Neural progenitor cell (in vitro differentiated cells): ENCODE results near the gene TMEM242. TPM values are rescaled to one million over a fixed set of nuclear protein-coding genes. Genes with fewer than 3 reads are reported as not detected.

ENCODE experiments used
- DNase-seq: peaks from one replicate; pipeline ENCODE4 v3.0.0-alpha.2; 2016; ENCODE audit warnings: low spot score
- H2AFZ ChIP-seq: fragments of 200-600 bp; sonication (generic); replicated peaks from 2 replicates; pipeline ENCODE4 v1.6.1; 2016; ENCODE audit warnings: antibody characterized with exemption
- H3F3A ChIP-seq: fragments of 200-600 bp; sonication (generic); 2 replicates; pipeline ENCODE4 v1.6.1; 2016; ENCODE audit warnings: antibody characterized with exemption, low read depth
- H3K27ac ChIP-seq: fragments of 200-600 bp; sonication (generic); 2 replicates; pipeline ENCODE4 v1.5.1; 2016; ENCODE audit warnings: mild to moderate bottlenecking
- H3K27me3 ChIP-seq: fragments of 200-600 bp; sonication (generic); 2 replicates; pipeline ENCODE4 v1.6.1; 2016; ENCODE audit warnings: mild to moderate bottlenecking, moderate library complexity
- H3K36me3 ChIP-seq: fragments of 200-600 bp; sonication (generic); 2 replicates; pipeline ENCODE4 v1.5.1; 2016
- H3K4me1 ChIP-seq: fragments of 200-600 bp; sonication (generic); 2 replicates; pipeline ENCODE4 v1.6.1; 2016; ENCODE audit warnings: mixed run types
- H3K4me2 ChIP-seq: fragments of 200-600 bp; sonication (generic); 2 replicates; pipeline ENCODE4 v1.6.1; 2016
- H3K4me3 ChIP-seq: fragments of 200-600 bp; sonication (generic); 2 replicates; pipeline ENCODE4 v1.5.1; 2016
- H3K79me2 ChIP-seq: fragments of 200-600 bp; sonication (generic); 2 replicates; pipeline ENCODE4 v1.6.1; 2016; ENCODE audit warnings: low read depth
- H3K9ac ChIP-seq: fragments of 200-600 bp; sonication (generic); 2 replicates; pipeline ENCODE4 v1.6.1; 2016
- H3K9me3 ChIP-seq: fragments of 200-600 bp; sonication (generic); 2 replicates; pipeline ENCODE4 v1.5.1; 2016; ENCODE audit warnings: low read depth
- H4K20me1 ChIP-seq: fragments of 200-600 bp; sonication (generic); 2 replicates; pipeline ENCODE4 v1.6.1; 2016; ENCODE audit warnings: low read depth
- H3K27ac Mint-ChIP-seq: 3 replicates; pipeline ENCODE4 v1.8.0; 2021; ENCODE audit warnings: mixed read lengths
- H3K27me3 Mint-ChIP-seq: 2 replicates; pipeline ENCODE4 v1.8.0; 2022; ENCODE audit warnings: low read depth, mild to moderate bottlenecking, inconsistent platforms, moderate library complexity, mixed read lengths; ENCODE audit not compliant: insufficient read depth
- H3K36me3 Mint-ChIP-seq: 3 replicates; pipeline ENCODE4 v1.8.0; 2021; ENCODE audit warnings: mixed read lengths
- H3K4me1 Mint-ChIP-seq: 3 replicates; pipeline ENCODE4 v1.8.0; 2021; ENCODE audit warnings: mixed read lengths
- H3K4me3 Mint-ChIP-seq: 3 replicates; pipeline ENCODE4 v1.8.0; 2021; ENCODE audit warnings: mild to moderate bottlenecking, moderate library complexity, mixed read lengths
- H3K9me3 Mint-ChIP-seq: 3 replicates; pipeline ENCODE4 v1.8.0; 2020; ENCODE audit warnings: mixed read lengths
- CTCF ChIP-seq: fragments of 200-600 bp; sonication (generic); IDR thresholded peaks from 2 replicates; pipeline ENCODE4 v1.5.1; 2017; ENCODE audit warnings: antibody characterized with exemption, mild to moderate bottlenecking
- EZH2 ChIP-seq: fragments of 200-600 bp; sonication (generic); IDR thresholded peaks from 2 replicates; pipeline ENCODE4 v1.6.1; 2017; ENCODE audit warnings: antibody characterized with exemption, mild to moderate bottlenecking, moderate library complexity
- EZH2phosphoT487 ChIP-seq: fragments of 200-600 bp; sonication (generic); IDR thresholded peaks from 2 replicates; pipeline ENCODE4 v1.6.1; 2017; ENCODE audit warnings: antibody characterized with exemption
- total RNA-seq: library from RNA; depleted of rRNA; stranded (reverse); fragments of >200 nt; gene quantifications from 2 replicates; pipeline ENCODE4 v1.2.3, GENCODE V29; 2015; ENCODE audit warnings: low replicate concordance

The TMEM242 gene
- total RNA-seq, 1 donor from 2014 or later: 9.9 TPM

- no peaks in the 10 kb centered on the region for H3K9me3 ChIP-seq
- DNase-seq: no peak
- H3K9me3 Mint-ChIP-seq: peaks cover 15% of the 10 kb centered on the region
- no peaks in the 10 kb centered on the region for H4K20me1 ChIP-seq
- H3K4me1 Mint-ChIP-seq: peaks cover 22% of the 10 kb centered on the region
- H3K27ac Mint-ChIP-seq: peak overlapping the region; percentile 23
- H3K36me3 ChIP-seq: no peaks in the 10 kb centered on the region
- H3K27me3 ChIP-seq: no peaks in the 10 kb centered on the region
- no peaks in the 10 kb centered on the region for H3K79me2 ChIP-seq
- TF ChIP-seq EZH2 (no peak), EZH2phosphoT487 (no peak), CTCF (peak; percentile 7)
- H3K27me3 Mint-ChIP-seq: peaks cover 8% of the 10 kb centered on the region
- no peak overlapping the region for H3K4me3 ChIP-seq
- H3K4me1 ChIP-seq: no peaks in the 10 kb centered on the region
- no peaks in the 10 kb centered on the region for H3K36me3 Mint-ChIP-seq
- no peak overlapping the region for H3K4me2 ChIP-seq
- H3F3A ChIP-seq: no peaks in the 10 kb centered on the region
- H2AFZ ChIP-seq: no peak overlapping the region
- H3K27ac ChIP-seq: no peak overlapping the region
- peak overlapping the region; percentile 3 for H3K4me3 Mint-ChIP-seq
- no peak overlapping the region for H3K9ac ChIP-seq
These were observed 76.4 kb downstream of the TMEM242 start for GRCh38 chr6:157246771-157247484.

GRCh38 chr6:157246048-157246630, 77.2 kb downstream of the TMEM242 start:
- Histone ChIP-seq H3K4me2 (no peak overlapping the region), H3K27me3 (no peaks in the 10 kb centered on the region), H3F3A (no peaks in the 10 kb centered on the region), H4K20me1 (no peaks in the 10 kb centered on the region), H2AFZ (no peak overlapping the region), H3K36me3 (no peaks in the 10 kb centered on the region), H3K27ac (no peak overlapping the region), H3K4me1 (no peaks in the 10 kb centered on the region), H3K79me2 (no peaks in the 10 kb centered on the region), H3K9ac (no peak overlapping the region), H3K9me3 (no peaks in the 10 kb centered on the region), H3K4me3 (no peak overlapping the region)
- peaks cover 22% of the 10 kb centered on the region for H3K4me1 Mint-ChIP-seq
- TF ChIP-seq EZH2phosphoT487 (no peak), EZH2 (no peak), CTCF (no peak)
- DNase-seq: no peak
- H3K27ac Mint-ChIP-seq: peak overlapping the region; percentile 48
- no peak overlapping the region for H3K4me3 Mint-ChIP-seq
- H3K27me3 Mint-ChIP-seq: peaks cover 10% of the 10 kb centered on the region
- peaks cover 15% of the 10 kb centered on the region for H3K9me3 Mint-ChIP-seq
- H3K36me3 Mint-ChIP-seq: no peaks in the 10 kb centered on the region

GRCh38 chr6:157245436-157245835, 77.9 kb downstream of the TMEM242 start:
- H3K27me3 ChIP-seq: no peaks in the 10 kb centered on the region
- H2AFZ ChIP-seq: no peak overlapping the region
- peak overlapping the region; percentile 48 for H3K27ac Mint-ChIP-seq
- H3K36me3 ChIP-seq: no peaks in the 10 kb centered on the region
- H3K4me2 ChIP-seq: no peak overlapping the region
- H3K9me3 ChIP-seq: no peaks in the 10 kb centered on the region
- peaks cover 10% of the 10 kb centered on the region for H3K27me3 Mint-ChIP-seq
- peaks cover 15% of the 10 kb centered on the region for H3K9me3 Mint-ChIP-seq
- no peak overlapping the region for H3K9ac ChIP-seq
- TF ChIP-seq EZH2: no peak
- no peak for TF ChIP-seq EZH2phosphoT487
- TF ChIP-seq CTCF: no peak
- no peaks in the 10 kb centered on the region for H4K20me1 ChIP-seq
- no peak overlapping the region for H3K27ac ChIP-seq
- no peak overlapping the region for H3K4me3 ChIP-seq
- peaks cover under 1% of the 10 kb centered on the region for H3K4me1 ChIP-seq
- no peaks in the 10 kb centered on the region for H3F3A ChIP-seq
- peaks cover 24% of the 10 kb centered on the region for H3K4me1 Mint-ChIP-seq
- no peak overlapping the region for H3K4me3 Mint-ChIP-seq
- no peaks in the 10 kb centered on the region for H3K79me2 ChIP-seq
- H3K36me3 Mint-ChIP-seq: no peaks in the 10 kb centered on the region
- no peak for DNase-seq
